C4-2B (cell line): ENCODE measurements around the gene ROR1.

Experiments used
- CTCF ChIP-seq: fragments of 450-650 bp; conservative IDR thresholded peaks from 2 replicates; pipeline ENCODE4 v1.5.1; 2017; ENCODE audit warnings: mild to moderate bottlenecking
- ZFX ChIP-seq: fragments of 450-650 bp; IDR thresholded peaks from 2 replicates; pipeline ENCODE4 v1.6.1; 2017

GRCh38 chr1:64025051-64025450 is 251.2 kb downstream of the ROR1 start:
- TF ChIP-seq CTCF = no peak
- no peak for TF ChIP-seq ZFX
